ENCODE results near the gene LEMD3.
A peak's percentile ranks its signal among the peaks of the same experiment; 100 is the strongest.

Gene LEMD3

GRCh38 chr12:65274602-65275272, 105.4 kb downstream of the LEMD3 start:
- H3K27me3 ChIP-seq: no peaks in the 10 kb centered on the region

GRCh38 chr12:65275627-65276026, 106.2 kb downstream of the LEMD3 start:
- Histone ChIP-seq H3K27me3 (no peaks in the 10 kb centered on the region), H3K27ac (no peak overlapping the region), H3K4me3 (ENCODE audit: low read depth in 1 of 2, low read length in 1 of 2) (no peak overlapping the region), H3K4me1 (ENCODE audit: control insufficient read depth in 1 of 2, insufficient read depth in 1 of 2, low read depth in 1 of 2, low read length in 1 of 2) (peaks cover 28 to 29% of the 10 kb centered on the region in 2 experiments), H3K36me3 (no peaks in the 10 kb centered on the region), H3K9me3 (no peaks in the 10 kb centered on the region)
- TF ChIP-seq CTCF (IDR thresholded peaks at IDR 0.05): no peak

More at GRCh38 chr12:65274602-65275272, 105.4 kb downstream of the LEMD3 start:
- peaks cover 20% of the 10 kb centered on the region in 2 experiments for H3K4me1 ChIP-seq (ENCODE audit: control insufficient read depth in 1 of 2, insufficient read depth in 1 of 2, low read depth in 1 of 2, low read length in 1 of 2)
- H3K9me3 ChIP-seq: no peaks in the 10 kb centered on the region
- no peak overlapping the region for H3K27ac ChIP-seq
- no peak for TF ChIP-seq CTCF (IDR thresholded peaks at IDR 0.05)
- H3K4me3 ChIP-seq (ENCODE audit: low read depth in 1 of 2, low read length in 1 of 2): no peak overlapping the region
- no peaks in the 10 kb centered on the region for H3K36me3 ChIP-seq

DNA sequence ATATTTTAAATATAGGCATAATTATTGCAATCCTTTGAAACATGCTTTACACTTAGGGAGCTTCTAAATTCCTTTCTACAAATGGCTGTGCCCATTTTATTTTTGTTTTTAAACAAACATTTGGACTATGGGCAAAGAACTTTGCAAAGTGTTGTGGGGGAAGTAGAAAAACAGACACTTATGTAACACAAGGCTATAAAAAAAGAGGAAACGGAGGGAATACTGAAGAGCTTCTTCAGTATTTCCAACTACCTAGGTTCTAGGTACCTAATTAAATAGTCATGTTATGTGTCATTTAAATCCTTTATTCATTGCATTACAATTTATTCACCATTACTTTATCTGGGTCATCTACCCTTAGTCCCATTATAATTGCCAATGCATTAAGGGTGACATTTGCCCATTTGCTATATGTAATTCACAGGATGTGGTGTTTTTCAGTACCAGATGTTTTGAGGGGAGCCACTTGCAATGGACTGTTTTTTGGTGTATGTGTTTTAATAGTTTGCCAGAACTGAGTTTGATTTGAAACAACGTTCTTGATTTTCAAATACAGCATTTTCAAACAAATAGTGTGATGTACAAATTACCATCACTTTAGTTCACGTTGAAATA, 107.6 kb downstream of the LEMD3 start:
- Histone ChIP-seq H3K27me3 (no peaks in the 10 kb centered on the region), H3K4me1 (ENCODE audit: control insufficient read depth in 1 of 2, insufficient read depth in 1 of 2, low read depth in 1 of 2, low read length in 1 of 2) (peaks cover 40 to 43% of the 10 kb centered on the region in 2 experiments), H3K27ac (peak overlapping the region; percentile 79), H3K9me3 (no peaks in the 10 kb centered on the region), H3K4me3 (ENCODE audit: low read depth in 1 of 2, low read length in 1 of 2) (no peak overlapping the region), H3K36me3 (no peaks in the 10 kb centered on the region)
- TF ChIP-seq CTCF (IDR thresholded peaks at IDR 0.05): no peak

DNA sequence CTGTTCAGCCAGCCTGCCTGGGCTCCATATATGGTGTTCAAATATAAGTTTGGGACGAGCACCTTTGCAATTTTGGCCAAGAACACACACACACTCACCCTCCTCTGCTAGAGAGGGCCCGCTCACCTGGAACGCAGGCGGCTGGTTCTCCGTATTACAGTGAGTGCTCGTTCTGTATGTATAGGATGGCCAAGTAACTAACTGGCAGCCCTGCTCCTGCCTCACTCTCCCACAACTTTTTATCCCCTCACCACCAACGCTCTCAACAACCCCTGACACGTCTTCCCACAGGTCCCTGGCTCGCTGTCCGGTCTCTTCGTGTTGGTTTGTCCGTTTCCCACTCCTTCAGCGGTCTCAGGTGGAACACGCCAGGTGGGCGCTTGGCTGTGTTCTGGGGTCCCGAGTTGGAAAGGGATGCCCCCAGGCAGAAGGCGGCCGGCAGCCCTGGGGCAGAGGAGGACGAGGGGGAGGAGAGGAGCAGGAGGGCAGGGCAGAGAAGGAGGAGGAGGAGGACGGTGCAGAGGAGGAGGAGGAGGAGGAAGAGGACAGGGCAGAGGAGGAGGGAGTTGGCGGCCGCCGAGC, 108.7 kb downstream of the LEMD3 start:
- Histone ChIP-seq H3K36me3 (no peaks in the 10 kb centered on the region), H3K27me3 (no peaks in the 10 kb centered on the region), H3K9me3 (no peaks in the 10 kb centered on the region), H3K4me3 (ENCODE audit: low read depth in 1 of 2, low read length in 1 of 2) (peak overlapping the region; percentile 86 to 88), H3K4me1 (ENCODE audit: control insufficient read depth in 1 of 2, insufficient read depth in 1 of 2, low read depth in 1 of 2, low read length in 1 of 2) (peaks cover 50 to 54% of the 10 kb centered on the region in 2 experiments), H3K27ac (peak overlapping the region; percentile 79)
- TF ChIP-seq CTCF (IDR thresholded peaks at IDR 0.05): no peak

DNA sequence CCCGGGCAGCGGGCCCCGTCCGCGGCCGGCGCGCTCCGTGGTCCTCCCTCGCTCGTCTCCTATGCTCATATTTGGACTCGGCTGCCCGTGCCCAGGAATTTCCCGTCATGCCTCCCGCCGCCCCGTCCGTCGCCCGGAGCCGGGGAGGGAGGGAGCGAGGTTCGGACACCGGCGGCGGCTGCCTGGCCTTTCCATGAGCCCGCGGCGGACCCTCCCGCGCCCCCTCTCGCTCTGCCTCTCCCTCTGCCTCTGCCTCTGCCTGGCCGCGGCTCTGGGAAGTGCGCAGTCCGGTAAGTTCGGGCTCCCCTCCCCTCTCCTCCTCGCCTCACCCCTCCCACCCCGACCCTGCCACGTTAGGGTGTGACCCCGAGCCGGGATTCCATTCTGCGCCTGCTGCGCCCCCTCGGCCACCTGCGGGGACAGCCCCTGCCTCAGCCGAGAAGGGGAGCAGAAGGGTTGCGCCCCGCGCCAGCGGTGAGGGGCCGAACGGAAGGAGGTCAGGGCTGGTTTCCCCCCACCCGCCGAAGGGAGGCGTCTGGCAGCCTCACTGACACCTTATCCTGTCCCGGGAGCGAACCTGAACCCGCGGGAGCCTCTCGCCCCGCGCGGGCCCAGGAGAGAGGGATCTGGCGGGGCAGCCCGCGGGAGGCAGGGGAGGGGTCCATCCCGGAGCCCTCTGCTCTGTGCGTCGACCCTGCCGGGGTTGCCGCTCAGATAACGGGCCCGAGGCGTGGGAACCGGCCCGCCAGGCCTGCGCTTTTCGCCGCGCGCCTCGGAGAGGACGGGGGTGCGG, 109.4 kb downstream of the LEMD3 start, which contains the start of gene MSRB3:
MSRB3 (plus strand) TSS at position 108 of the 793 bp plus-strand sequence. CDS start 29,897 bp downstream, outside the sequence.
- H3K27ac ChIP-seq: peak within 1 kb of the TSS; percentile 79
- no peaks in the 10 kb centered on the region for H3K36me3 ChIP-seq
- H3K4me1 ChIP-seq (ENCODE audit: control insufficient read depth in 1 of 2, insufficient read depth in 1 of 2, low read depth in 1 of 2, low read length in 1 of 2): peaks cover 52 to 59% of the 10 kb centered on the region in 2 experiments
- no peak for TF ChIP-seq CTCF (IDR thresholded peaks at IDR 0.05)
- peak within 1 kb of the TSS; percentile 86 to 88 for H3K4me3 ChIP-seq (ENCODE audit: low read depth in 1 of 2, low read length in 1 of 2)
- H3K9me3 ChIP-seq: no peaks in the 10 kb centered on the region
- no peaks in the 10 kb centered on the region for H3K27me3 ChIP-seq

Measured in neutrophil (primary cell).